Activated naive CD8-positive, alpha-beta T cell treated with anti-CD3 and anti-CD28 coated beads, Interleukin-2, amount 50 U/mL, for 16 hours (primary cell): ENCODE measurements around the gene ABR.
"Not testable (repeated sequence)": the region's sequence is repeated elsewhere in the genome, so short reads cannot be mapped to it uniquely, and the experiment has no call there.

Experiments
- DNase-seq: peaks from one replicate; pipeline ENCODE4 v3.0.0-alpha.2; 2020; ENCODE audit warnings: low read depth, low spot score

ABR gene

DNA sequence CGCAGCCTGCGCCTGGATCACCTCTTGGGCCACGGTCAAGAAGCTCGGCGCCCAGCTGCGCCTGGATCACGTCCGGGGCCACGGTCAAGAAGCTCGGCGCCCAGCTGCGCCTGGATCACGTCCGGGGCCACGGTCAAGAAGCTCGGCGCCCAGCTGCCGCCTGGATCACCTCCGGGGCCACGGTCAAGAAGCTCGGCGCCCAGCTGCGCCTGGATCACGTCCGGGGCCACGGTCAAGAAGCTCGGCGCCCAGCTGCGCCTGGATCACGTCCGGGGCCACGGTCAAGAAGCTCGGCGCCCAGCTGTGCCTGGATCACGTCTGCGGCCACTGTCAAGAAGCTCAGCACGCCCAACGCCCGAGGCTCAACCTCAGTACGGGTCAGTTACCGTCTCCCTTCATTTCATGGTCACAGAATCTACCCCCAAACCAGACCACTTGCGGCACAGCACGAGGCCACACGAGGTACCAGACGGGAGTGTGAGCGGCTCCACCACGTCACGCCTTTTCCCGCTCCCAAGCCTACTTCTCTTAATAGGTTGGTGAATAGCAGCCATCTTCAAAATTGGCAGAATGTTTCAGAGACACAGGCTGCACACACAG, 131.2 kb downstream of the ABR start:
- not testable (repeated sequence) for DNase-seq

- no peak for DNase-seq
Measured at GRCh38 chr17:1047879-1048470, 131.8 kb downstream of the ABR start.

DNA sequence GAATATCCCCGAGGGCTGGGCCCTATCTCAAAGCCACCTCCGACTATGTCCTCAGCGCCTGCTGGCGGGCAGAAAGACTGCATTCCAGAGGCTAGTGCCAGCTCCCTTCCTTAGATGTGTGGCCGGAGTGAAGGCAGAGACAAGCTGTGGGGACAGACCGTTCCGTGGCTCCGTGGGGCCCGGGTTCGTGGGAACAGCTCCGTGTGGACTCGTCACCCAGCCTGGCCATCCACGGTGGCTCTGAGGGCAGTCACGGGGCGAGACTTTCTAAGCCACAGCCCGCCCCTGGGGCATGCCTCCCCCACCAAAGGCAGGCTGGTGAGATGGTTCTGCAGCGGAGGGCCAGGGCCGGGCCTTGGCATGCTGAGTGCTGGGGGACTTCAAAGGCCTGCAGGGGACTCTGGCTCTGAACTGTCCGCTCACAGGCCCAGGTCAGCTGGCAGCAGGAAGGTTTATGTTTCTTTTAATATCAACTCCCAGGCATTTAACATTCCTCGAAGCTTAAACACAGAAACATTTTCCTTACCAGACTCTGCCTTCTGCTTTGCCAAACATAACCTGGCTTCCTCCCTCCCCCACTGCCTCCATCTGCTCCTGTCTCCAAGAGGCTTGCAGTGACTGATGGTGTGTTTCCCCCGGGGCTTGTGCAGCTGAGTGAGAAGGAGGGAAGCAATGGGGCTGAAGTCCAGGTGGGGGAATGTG, 132.5 kb downstream of the ABR start:
- DNase-seq: no peak

GRCh38 chr17:1045456-1045855, 134.3 kb downstream of the ABR start:
- no peak for DNase-seq

DNA sequence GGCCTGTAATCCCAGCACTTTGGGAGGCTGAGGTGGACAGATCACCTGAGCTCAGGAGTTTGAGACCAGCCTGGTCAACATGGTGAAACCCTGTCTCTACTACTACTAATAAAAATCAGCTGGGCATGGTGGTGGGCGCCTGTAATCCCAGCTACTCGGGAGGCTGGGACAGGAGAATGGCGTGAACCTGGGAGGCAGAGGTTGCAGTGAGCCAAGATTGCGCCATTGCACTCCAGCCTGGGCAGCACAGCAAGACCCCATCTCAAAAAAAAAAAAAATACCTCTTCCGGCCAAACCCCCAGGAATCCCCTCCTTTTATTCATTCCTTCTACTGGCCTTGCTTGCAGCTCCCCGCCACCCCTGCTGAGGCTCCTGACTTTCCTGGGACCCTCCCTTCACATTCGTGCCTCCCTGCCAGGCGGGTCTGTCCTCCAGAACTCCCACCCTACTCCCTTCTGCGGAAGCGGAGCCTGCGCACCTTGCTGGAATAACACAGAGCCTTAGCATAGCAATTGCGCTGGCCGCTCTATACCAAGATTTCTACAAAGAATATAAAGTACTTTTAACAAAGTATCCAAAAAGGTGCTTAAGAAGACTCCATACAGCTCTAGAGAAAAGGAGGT, 135.3 kb downstream of the ABR start:
- not testable (repeated sequence) for DNase-seq

DNA sequence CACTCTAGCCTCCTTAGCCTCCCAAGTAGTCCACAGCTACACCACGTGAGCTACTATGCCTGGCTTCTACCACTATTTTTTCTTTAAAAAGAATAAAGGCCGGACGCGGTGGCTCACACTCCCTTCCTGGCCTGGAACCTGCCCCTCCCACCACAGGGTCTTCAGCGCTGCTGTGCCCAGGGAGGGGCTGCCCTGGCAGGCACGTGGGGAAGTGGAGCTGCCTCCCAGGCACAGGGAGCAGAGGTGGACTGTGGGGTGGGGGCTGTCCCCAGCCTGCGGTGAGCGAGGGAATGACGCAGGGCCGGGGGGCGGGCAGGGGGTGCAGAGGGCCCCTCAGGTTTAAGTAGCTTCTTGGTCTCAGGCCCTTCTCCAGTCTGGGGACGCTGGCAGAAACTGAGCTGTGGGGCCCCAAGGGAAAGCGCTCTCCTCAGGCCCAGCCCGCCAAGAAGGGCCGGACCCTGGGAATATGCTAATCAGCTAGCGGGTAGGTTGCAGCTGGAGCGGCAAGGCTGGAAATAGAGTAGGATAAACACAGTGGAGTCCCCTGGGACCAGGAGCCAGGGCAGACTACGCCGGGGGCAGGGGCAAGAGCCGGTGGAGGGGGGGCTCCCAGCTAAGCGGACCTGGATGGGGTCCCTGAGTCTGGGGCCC, 136.1 kb downstream of the ABR start:
- no peak for DNase-seq

GRCh38 chr17:1042486-1042885, 137.3 kb downstream of the ABR start:
- no peak for DNase-seq

GRCh38 chr17:1041746-1042145, 138.0 kb downstream of the ABR start:
- no peak for DNase-seq

GRCh38 chr17:1040216-1040600, 139.6 kb downstream of the ABR start:
- DNase-seq: no peak

DNA sequence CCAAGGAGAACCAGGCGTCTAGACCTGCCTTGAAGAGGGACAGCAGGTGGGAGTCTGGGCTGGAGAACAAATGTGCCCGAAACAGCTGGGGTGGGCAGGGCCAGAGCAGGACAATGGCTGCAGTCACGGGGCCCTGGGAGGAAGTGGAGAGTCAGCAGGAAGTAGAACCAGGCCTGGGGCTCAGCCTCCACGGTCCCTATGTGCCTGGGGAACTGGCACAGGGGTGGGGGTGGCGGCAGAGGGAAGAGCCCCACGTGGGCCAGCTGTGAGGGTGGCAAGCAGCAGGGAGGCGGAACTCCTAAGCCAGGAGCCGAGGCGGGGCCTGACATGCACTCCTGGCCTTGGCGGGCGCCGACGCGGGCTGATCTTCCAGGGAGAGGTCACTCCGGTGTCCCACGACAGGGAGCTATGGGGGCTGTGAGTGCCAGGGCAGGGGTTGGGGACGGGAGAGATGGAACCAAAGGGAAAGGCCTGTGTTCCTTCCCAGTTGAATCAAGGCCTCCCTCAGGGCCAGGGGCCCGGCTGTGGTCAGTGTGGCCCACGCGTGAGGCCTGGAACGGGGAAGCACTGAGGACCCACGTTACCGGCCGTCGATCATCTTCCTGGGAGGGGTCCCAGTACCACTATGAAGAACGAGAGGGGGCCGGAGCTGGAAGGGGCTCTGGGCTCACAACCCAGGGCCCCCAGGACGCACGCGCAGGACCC, 140.1 kb downstream of the ABR start:
- DNase-seq: no peak

- no peak for DNase-seq
Measured at GRCh38 chr17:1039123-1039507, 140.7 kb downstream of the ABR start.

- no peak for DNase-seq
Measured at GRCh38 chr17:1038459-1039122, 141.2 kb downstream of the ABR start.

GRCh38 chr17:1037238-1037879, 142.4 kb downstream of the ABR start:
- no peak for DNase-seq

GRCh38 chr17:1036845-1037237, 142.9 kb downstream of the ABR start:
- no peak for DNase-seq

- DNase-seq: no peak
Measured at GRCh38 chr17:1036171-1036844, 143.5 kb downstream of the ABR start.

GRCh38 chr17:1035546-1036170, 144.1 kb downstream of the ABR start:
- DNase-seq: no peak

DNA sequence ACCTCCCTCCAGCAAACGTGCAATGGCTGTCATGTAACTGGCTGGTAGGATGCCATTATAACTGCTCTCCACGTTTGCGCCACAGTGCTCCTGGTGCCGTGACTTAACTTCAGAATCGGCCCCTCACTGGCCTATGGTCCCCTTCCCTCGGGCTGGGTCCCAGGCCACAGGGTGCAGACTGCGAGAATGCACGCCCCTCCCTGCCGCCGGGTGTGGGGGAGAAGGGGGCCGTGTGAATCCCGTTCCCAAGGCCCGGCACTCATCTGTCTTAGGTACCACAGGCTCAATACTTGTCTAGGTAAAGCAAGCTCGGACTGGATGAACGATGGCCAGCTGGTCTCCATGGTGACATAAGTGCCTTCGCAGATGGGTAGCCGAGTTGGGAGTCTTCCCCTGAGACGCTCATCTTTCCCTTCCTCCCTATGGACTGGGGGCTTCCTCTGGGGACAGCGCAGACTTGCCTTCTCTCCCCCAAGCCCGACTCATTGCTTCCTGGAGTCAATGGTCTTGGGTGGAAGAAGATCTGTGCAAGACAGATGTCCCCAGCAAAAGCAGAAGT, 145.1 kb downstream of the ABR start:
- DNase-seq: no peak

DNA sequence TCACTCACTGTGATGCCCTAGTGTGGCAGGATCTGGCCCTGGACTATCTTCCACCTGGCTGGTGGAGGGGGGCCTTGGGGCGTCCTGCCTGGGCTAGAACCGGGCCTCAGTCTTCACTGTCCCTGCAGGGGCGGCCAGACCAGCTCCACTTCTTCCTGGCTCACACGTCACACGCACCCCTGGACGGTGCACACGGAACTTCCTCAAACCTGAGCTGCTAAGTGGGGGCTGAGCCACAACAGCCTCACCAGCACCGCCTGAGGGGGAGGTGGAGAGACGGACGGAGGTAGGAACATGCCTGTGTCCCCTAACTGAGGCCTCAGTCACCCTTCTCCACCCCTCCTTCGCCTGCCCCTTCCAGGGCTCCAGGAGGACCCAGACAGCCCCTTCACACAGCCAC, 146.3 kb downstream of the ABR start:
- no peak for DNase-seq

- no peak for DNase-seq
Measured at GRCh38 chr17:1032391-1032790, 147.4 kb downstream of the ABR start.
